Esophagus squamous epithelium (tissue), 5 donors: ENCODE results near the gene CDR2L. TPM values are rescaled to one million over a fixed set of nuclear protein-coding genes. Genes with fewer than 3 reads are reported as not detected.

ENCODE experiments used
- DNase-seq: peaks from one replicate; lab custom pipeline; 2025; lab: John Stamatoyannopoulos, UW
- H3K27ac ChIP-seq, 4 donors: fragments of 200-600 bp; sonication (generic); one replicate each; pipeline ENCODE4 v1.5.1; 2016 to 2019; ENCODE audit warnings: mild to moderate bottlenecking in 1 of 4
- H3K27me3 ChIP-seq, 4 donors: fragments of 200-600 bp; sonication (generic); 1 replicate in 3 of 4; 2 replicates in 1 of 4; pipeline versions ENCODE4 v1.5.1 to v1.6.0; 2017 to 2021; ENCODE audit warnings: antibody characterized with exemption in 1 of 4
- H3K36me3 ChIP-seq, 3 donors: fragments of 200-600 bp; sonication (generic); one replicate each; pipeline ENCODE4 v1.5.1; 2016 to 2019
- H3K4me1 ChIP-seq, 3 donors: fragments of 200-600 bp; sonication (generic); one replicate each; pipeline ENCODE4 v1.5.1; 2017 to 2019
- H3K4me3 ChIP-seq, 4 donors: fragments of 200-600 bp; sonication (generic); 1 replicate in 3 of 4; 2 replicates in 1 of 4; pipeline ENCODE4 v1.5.1; 2016 to 2019; ENCODE audit warnings: mild to moderate bottlenecking in 2 of 4, moderate library complexity in 1 of 4
- H3K9me3 ChIP-seq, 3 donors: fragments of 200-600 bp; sonication (generic); one replicate each; pipeline ENCODE4 v1.5.1; 2016 to 2019
- CTCF ChIP-seq, 6 experiments: fragments of 450-650 bp in 4 of 6; fragments of 200-600 bp in 2 of 6; sonication (generic) in 2 of 6; IDR thresholded peaks; one replicate each; pipeline ENCODE4 v1.5.1; 2016 to 2019; ENCODE audit warnings: antibody characterized with exemption in 6 of 6, mild to moderate bottlenecking in 4 of 6, moderate library complexity in 4 of 6
- POLR2A ChIP-seq, 4 donors: fragments of 450-650 bp; IDR thresholded peaks; one replicate each; pipeline ENCODE4 v1.6.1; 2017; ENCODE audit warnings: antibody characterized with exemption in 4 of 4, mild to moderate bottlenecking in 4 of 4, moderate library complexity in 3 of 4
- WGBS, 2 donors: methylation state at CpG; one replicate each; pipeline ENCODE4 v1.1.5; 2018; 5-methylcytosine and 5-hydroxymethylcytosine counted together
- intact Hi-C: fragments of 100-400 bp; cut with DNase I; formaldehyde crosslinking; loops from one replicate; pipeline ENCODE4 v1.15.0; 2022
- total RNA-seq, 4 donors: library from RNA; depleted of rRNA; stranded (reverse); fragments of >200 nt; gene quantifications; one replicate each; pipeline ENCODE4 v1.1.0, GENCODE V29; 2016
- donor health status: DM: yes; HTN: yes; CAD: no.

CDR2L gene
- total RNA-seq, 4 donors from 2014 or later = 5.3 to 7.9 (median 6.7) TPM

- Histone ChIP-seq H3K27ac (no peak overlapping the region), H3K4me3 (no peak overlapping the region), H3K36me3 (no peaks in the 10 kb centered on the region), H3K27me3 (peaks cover 0 to 27% (median 0%) of the 10 kb centered on the region in 4 donors), H3K4me1 (peaks cover 10 to 40% (median 14%) of the 10 kb centered on the region in 3 donors), H3K9me3 (no peaks in the 10 kb centered on the region)
- no peak for TF ChIP-seq CTCF (IDR thresholded peaks at IDR 0.05)
- no peak for TF ChIP-seq POLR2A (IDR thresholded peaks at IDR 0.05)
- no peak for DNase-seq
- intact Hi-C loops = loop anchor here (10.0 kb wide), 1 partner anchor 158 kb away; no protein-coding TSS in a partner anchor
- 65 to 76% methylated on average over 8 to 14 of the region's 24 CpGs for WGBS, 2 donors
These were observed 34.9 kb upstream of the CDR2L start for GRCh38 chr17:74952431-74953133.

GRCh38 chr17:74953134-74953687 is 34.2 kb upstream of the CDR2L start:
- intact Hi-C loops = loop anchor here (10.0 kb wide), 1 partner anchor 158 kb away; no protein-coding TSS in a partner anchor
- peaks cover 10 to 46% (median 14%) of the 10 kb centered on the region in 3 donors for H3K4me1 ChIP-seq
- H3K9me3 ChIP-seq = no peaks in the 10 kb centered on the region
- H3K27ac ChIP-seq = no peak overlapping the region
- WGBS, 2 donors = 76 to 80% methylated on average over 6 to 9 of the region's 11 CpGs
- peaks cover 0 to 29% (median 0%) of the 10 kb centered on the region in 4 donors for H3K27me3 ChIP-seq
- no peaks in the 10 kb centered on the region for H3K36me3 ChIP-seq
- no peak for TF ChIP-seq CTCF (IDR thresholded peaks at IDR 0.05)
- no peak for TF ChIP-seq POLR2A (IDR thresholded peaks at IDR 0.05)
- DNase-seq = no peak
- H3K4me3 ChIP-seq = no peak overlapping the region

DNA sequence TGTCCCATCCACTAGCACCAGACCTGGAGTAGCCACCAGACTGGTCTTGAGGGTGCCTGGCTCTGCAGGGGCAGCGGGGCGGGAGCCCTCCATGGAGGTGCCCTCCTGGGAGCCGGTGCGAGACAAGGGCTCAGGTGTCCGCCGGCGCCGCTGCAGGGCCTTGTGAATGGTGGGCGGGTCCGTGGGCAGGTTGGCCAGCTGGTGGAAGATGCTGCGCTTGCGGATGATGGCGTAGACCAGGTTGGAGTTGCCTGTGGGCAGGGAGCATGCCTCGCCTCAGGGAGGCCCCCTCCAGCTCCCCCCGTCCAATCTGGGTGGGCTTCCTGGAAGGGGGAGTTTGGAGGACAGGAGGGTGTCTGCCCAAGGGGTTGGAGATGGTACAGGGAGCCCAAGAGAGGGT is 33.3 kb upstream of the CDR2L start:
- intact Hi-C loops = loop anchor here (10.0 kb wide), 1 partner anchor 159 kb away; no protein-coding TSS in a partner anchor
- Histone ChIP-seq H3K27me3 (peaks cover 0 to 34% (median 0%) of the 10 kb centered on the region in 4 donors), H3K4me1 (peaks cover 10 to 48% (median 14%) of the 10 kb centered on the region in 3 donors), H3K9me3 (no peaks in the 10 kb centered on the region), H3K4me3 (no peak overlapping the region), H3K36me3 (no peaks in the 10 kb centered on the region), H3K27ac (no peak overlapping the region)
- WGBS, 2 donors = 100% methylated on average over 7 of the region's 15 CpGs; no CpG with 5 or more reads in 1 of the 2 donors
- TF ChIP-seq CTCF (IDR thresholded peaks at IDR 0.05) (no peak), POLR2A (IDR thresholded peaks at IDR 0.05) (no peak)
- no peak for DNase-seq

DNA sequence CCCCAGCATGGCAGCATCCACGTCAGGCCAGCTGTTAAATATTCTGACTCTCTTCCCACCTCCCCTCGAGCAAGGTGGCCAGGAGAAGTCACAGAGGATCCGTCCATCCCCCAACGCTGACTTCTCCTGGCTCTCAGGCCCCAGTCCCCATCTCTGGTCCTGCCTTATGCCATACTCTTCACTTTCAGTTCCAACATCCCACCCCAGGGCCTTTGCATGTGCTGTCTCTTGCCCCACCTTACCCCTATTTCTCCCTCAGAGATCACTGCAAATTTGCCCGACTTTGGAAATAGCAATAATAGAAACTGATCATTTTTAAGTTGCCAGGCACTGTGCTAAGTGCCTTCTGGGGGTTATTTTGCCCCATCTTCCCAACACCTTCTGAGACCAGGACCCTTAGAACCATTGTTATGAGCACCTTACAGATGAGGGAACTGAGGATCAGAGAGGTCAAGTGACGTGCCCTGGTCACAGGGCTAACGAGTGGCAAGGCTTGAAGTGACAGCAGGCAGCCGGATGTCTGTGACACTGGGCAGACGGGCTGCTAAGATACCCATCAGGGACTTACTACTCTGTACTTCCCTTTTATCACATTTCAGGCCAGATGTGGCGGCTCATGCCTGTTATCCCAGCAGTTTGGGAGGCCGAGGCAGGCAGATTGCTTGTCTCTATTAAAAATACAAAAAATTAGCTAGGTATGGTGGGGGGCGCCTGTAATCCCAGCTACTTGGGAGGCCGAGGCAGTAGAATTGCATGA is 32.6 kb upstream of the CDR2L start:
- 61 to 65% methylated on average over 11 to 13 of the region's 13 CpGs for WGBS, 2 donors
- intact Hi-C loops = loop anchor here (5.0 to 10.0 kb wide), 2 partner anchors 33 to 160 kb away; partner anchors contain the start of genes OTOP2 and USH1G

More for the DNA sequence above, 32.6 kb upstream of the CDR2L start:
- peaks cover 10 to 43% (median 14%) of the 10 kb centered on the region in 3 donors for H3K4me1 ChIP-seq
- no peak overlapping the region for H3K4me3 ChIP-seq
- peaks cover 0 to 34% (median 0%) of the 10 kb centered on the region in 4 donors for H3K27me3 ChIP-seq
- DNase-seq = no peak
- no peaks in the 10 kb centered on the region for H3K9me3 ChIP-seq
- H3K27ac ChIP-seq = no peak overlapping the region
- TF ChIP-seq CTCF (IDR thresholded peaks at IDR 0.05) (no peak), POLR2A (IDR thresholded peaks at IDR 0.05) (no peak)
- H3K36me3 ChIP-seq = no peaks in the 10 kb centered on the region
